Measurements from ENCODE around the gene CLCN7.
A peak's percentile ranks its signal among the peaks of the same experiment; 100 is the strongest.

GRCh38 chr16:1413684-1414531 is 60.9 kb downstream of the CLCN7 start:
- TF ChIP-seq CTCF (conservative IDR thresholded peaks at IDR 0.05; ENCODE audit: low read depth, low read length), result peak; percentile 71
- no peak for TF ChIP-seq EZH2 (IDR thresholded peaks at IDR 0.05; ENCODE audit: low read length, unreplicated experiment)
- no peak for TF ChIP-seq EZH2phosphoT487 (IDR thresholded peaks at IDR 0.05; ENCODE audit: borderline replicate concordance, low read length)

Measured in PC-3 (cell line).